Measurements from ENCODE around the gene NCR3LG1.

DNA sequence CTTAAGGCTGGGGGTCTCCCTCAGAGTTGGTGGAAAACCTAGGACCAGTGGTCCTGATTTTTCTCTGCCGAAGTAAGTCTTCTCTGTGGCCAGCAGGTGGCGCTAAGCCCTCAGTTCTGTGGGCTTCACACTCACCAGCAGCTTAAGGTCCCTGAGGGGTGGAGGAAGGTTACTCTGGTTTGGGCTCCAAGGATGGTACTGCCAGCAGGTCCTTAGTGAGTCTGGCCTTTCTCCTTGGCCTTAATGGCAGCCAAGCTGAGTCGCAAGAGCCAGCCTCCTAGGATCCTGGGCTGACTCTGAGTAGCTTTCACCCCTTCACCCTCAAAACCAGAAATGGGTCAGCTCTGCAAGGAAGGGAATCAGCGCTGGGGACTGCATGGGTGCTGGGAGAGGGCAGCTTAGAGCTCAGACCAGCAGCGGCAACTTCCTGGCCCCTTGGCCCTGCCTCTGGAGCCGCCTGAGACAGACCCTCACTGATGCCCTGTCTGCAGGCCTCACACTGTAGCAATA, 32.5 kb downstream of the NCR3LG1 start:
- TF ChIP-seq, protein P1, sequence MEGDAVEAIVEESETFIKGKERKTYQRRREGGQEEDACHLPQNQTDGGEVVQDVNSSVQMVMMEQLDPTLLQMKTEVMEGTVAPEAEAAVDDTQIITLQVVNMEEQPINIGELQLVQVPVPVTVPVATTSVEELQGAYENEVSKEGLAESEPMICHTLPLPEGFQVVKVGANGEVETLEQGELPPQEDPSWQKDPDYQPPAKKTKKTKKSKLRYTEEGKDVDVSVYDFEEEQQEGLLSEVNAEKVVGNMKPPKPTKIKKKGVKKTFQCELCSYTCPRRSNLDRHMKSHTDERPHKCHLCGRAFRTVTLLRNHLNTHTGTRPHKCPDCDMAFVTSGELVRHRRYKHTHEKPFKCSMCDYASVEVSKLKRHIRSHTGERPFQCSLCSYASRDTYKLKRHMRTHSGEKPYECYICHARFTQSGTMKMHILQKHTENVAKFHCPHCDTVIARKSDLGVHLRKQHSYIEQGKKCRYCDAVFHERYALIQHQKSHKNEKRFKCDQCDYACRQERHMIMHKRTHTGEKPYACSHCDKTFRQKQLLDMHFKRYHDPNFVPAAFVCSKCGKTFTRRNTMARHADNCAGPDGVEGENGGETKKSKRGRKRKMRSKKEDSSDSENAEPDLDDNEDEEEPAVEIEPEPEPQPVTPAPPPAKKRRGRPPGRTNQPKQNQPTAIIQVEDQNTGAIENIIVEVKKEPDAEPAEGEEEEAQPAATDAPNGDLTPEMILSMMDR (optimal IDR thresholded peaks at IDR 0.05 in 1 of 3, IDR thresholded peaks at IDR 0.05 in 1 of 3, conservative IDR thresholded peaks at IDR 0.05 in 1 of 3; ENCODE audit: extremely low read depth in 1 of 3, insufficient read depth in 2 of 3, low read length in 3 of 3), result peak; percentile 86 to 89 (median 88)
- no peak for TF ChIP-seq EZH2 (IDR thresholded peaks at IDR 0.05; ENCODE audit: low read length)

Data from keratinocyte (primary cell).